C4-2B (cell line): ENCODE measurements around the gene SSH3.

Experiments used
- ZFX ChIP-seq: fragments of 450-650 bp; IDR thresholded peaks from 2 replicates; pipeline ENCODE4 v1.6.1; 2017
- TF ChIP-seq, protein P1 (sequence below): fragments of 450-650 bp; conservative IDR thresholded peaks from 2 replicates; pipeline ENCODE4 v1.5.1; 2017; ENCODE audit warnings: mild to moderate bottlenecking

- TF ChIP-seq, protein P1, sequence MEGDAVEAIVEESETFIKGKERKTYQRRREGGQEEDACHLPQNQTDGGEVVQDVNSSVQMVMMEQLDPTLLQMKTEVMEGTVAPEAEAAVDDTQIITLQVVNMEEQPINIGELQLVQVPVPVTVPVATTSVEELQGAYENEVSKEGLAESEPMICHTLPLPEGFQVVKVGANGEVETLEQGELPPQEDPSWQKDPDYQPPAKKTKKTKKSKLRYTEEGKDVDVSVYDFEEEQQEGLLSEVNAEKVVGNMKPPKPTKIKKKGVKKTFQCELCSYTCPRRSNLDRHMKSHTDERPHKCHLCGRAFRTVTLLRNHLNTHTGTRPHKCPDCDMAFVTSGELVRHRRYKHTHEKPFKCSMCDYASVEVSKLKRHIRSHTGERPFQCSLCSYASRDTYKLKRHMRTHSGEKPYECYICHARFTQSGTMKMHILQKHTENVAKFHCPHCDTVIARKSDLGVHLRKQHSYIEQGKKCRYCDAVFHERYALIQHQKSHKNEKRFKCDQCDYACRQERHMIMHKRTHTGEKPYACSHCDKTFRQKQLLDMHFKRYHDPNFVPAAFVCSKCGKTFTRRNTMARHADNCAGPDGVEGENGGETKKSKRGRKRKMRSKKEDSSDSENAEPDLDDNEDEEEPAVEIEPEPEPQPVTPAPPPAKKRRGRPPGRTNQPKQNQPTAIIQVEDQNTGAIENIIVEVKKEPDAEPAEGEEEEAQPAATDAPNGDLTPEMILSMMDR = no peak
- TF ChIP-seq ZFX = no peak
Observed at GRCh38 chr11:67347964-67348749, 44.8 kb downstream of the SSH3 start.
